Colonic mucosa (tissue), 4 donors: ENCODE results near the gene IFIH1. TPM values are rescaled to one million over a fixed set of nuclear protein-coding genes. Genes with fewer than 3 reads are reported as not detected.

Experiments used
- DNase-seq: peaks from one replicate; pipeline ENCODE4 v3.0.0-alpha.2; 2020
- H3K27ac ChIP-seq: fragments of 200-600 bp; one replicate; pipeline ENCODE4 v1.8.0; 2021
- H3K27me3 ChIP-seq: fragments of 200-600 bp; one replicate; pipeline ENCODE4 v1.8.0; 2021
- H3K36me3 ChIP-seq: fragments of 200-600 bp; one replicate; pipeline ENCODE4 v1.8.0; 2021
- H3K4me1 ChIP-seq: fragments of 200-600 bp; one replicate; pipeline ENCODE4 v1.8.0; 2021; ENCODE audit warnings: mild to moderate bottlenecking
- H3K4me3 ChIP-seq: fragments of 200-600 bp; one replicate; pipeline ENCODE4 v1.8.0; 2021
- H3K9ac ChIP-seq, 2 donors: one replicate each; pipeline ENCODE4 v1.7.0; 2013; ENCODE audit warnings: control low read depth in 2 of 2, low read depth in 2 of 2, low read length in 2 of 2
- H3K9me3 ChIP-seq: fragments of 200-600 bp; one replicate; pipeline ENCODE4 v1.8.0; 2021
- intact Hi-C: fragments of 100-400 bp; cut with DNase I; formaldehyde crosslinking; loops from one replicate; pipeline ENCODE4 v1.14.1; 2022
- total RNA-seq, 2 donors: library from RNA; stranded (reverse); fragmentation: NEBNext Ultra II Directional in 1 of 2; extraction: Animal tissue kit (Norgen Biotek cat#: 25700) in 1 of 2; gene quantifications; one replicate each; pipeline ENCODE4 v1.2.1, GENCODE V29; 2021
- TF ChIP-seq, protein P1 (sequence below): fragments of 200-600 bp; IDR thresholded peaks from one replicate; pipeline ENCODE4 v1.8.0; 2022; ENCODE audit warnings: antibody characterized with exemption, mild to moderate bottlenecking
- donor health status: healthy.
- donor health status: DM: no; HTN: no; CAD: no.
- donor health status: DM: no; HTN: no; CAD: no.

Gene IFIH1
- total RNA-seq, 2 donors from 2014 or later: 16.1 to 21.1 TPM

DNA sequence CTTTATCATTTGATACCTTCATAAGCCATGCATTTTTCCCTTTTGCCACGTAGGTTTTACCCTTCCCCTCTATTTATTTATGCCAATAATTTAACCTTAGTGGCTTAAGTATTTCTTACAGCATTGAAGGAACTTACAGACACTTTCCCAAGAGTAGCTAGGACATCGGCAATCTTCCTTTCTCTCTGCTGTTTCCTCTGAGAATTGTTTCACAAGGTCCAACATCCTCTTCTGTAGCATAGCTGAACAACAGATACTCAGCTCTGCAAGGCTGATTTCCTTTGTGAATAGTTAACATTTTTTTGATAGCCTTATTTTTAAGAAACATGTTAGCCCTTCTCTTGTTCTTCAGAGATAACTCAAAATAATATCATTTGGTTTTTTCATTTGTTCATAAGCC, 24.4 kb upstream of the IFIH1 start:
- intact Hi-C loops: no loop called here
- no peaks in the 10 kb centered on the region for H3K9me3 ChIP-seq
- H3K36me3 ChIP-seq: no peaks in the 10 kb centered on the region
- no peak for DNase-seq
- H3K4me1 ChIP-seq: peaks cover 4% of the 10 kb centered on the region
- no peaks in the 10 kb centered on the region for H3K27me3 ChIP-seq
- H3K4me3 ChIP-seq: no peak overlapping the region
- TF ChIP-seq, protein P1, sequence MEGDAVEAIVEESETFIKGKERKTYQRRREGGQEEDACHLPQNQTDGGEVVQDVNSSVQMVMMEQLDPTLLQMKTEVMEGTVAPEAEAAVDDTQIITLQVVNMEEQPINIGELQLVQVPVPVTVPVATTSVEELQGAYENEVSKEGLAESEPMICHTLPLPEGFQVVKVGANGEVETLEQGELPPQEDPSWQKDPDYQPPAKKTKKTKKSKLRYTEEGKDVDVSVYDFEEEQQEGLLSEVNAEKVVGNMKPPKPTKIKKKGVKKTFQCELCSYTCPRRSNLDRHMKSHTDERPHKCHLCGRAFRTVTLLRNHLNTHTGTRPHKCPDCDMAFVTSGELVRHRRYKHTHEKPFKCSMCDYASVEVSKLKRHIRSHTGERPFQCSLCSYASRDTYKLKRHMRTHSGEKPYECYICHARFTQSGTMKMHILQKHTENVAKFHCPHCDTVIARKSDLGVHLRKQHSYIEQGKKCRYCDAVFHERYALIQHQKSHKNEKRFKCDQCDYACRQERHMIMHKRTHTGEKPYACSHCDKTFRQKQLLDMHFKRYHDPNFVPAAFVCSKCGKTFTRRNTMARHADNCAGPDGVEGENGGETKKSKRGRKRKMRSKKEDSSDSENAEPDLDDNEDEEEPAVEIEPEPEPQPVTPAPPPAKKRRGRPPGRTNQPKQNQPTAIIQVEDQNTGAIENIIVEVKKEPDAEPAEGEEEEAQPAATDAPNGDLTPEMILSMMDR: no peak
- H3K27ac ChIP-seq: no peak overlapping the region
- no peak overlapping the region for H3K9ac ChIP-seq

DNA sequence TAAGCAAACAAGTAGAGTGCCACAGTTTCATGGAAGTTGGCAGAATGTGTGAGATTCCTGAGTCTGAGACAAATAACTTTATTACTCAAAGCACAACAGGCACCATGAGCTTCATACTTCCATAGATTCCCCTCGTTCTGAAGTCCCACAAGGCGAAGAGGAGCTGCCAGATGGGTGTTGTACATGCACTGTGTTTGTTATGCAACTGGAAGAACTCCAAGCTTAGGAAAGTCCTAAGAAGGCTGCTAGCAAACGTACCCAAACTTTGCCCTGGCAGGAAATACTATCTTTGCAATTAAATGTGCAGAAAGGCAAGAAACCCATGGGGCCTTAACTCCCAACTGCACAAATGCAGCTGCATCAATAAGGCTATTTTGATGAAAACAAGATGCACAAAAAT, 23.8 kb upstream of the IFIH1 start:
- no peak overlapping the region for H3K9ac ChIP-seq
- intact Hi-C loops: no loop called here
- no peaks in the 10 kb centered on the region for H3K27me3 ChIP-seq
- TF ChIP-seq, protein P1: no peak
- no peaks in the 10 kb centered on the region for H3K9me3 ChIP-seq
- no peaks in the 10 kb centered on the region for H3K36me3 ChIP-seq
- no peak for DNase-seq
- no peak overlapping the region for H3K4me3 ChIP-seq
- no peak overlapping the region for H3K27ac ChIP-seq
- H3K4me1 ChIP-seq: peaks cover 4% of the 10 kb centered on the region

DNA sequence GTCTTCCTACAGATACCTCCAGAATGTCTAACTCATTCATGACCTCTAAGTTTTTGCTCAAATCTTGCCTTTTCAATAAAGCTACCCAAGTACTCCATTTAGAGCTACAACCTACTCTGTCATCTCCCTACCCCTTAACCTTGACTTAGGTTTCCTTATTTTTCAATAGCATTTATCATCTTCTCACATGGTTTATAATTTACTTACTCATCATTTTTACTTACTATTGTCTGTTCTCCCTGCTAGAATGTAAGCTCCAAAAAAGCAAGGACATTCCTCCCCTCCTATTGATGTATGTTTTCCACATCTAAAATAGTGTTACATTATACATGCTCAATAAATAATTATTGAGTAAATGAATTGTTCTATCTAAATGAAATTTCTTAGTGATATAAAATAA, 22.3 kb upstream of the IFIH1 start:
- intact Hi-C loops: no loop called here
- no peaks in the 10 kb centered on the region for H3K27me3 ChIP-seq
- H3K4me1 ChIP-seq: peaks cover 4% of the 10 kb centered on the region
- H3K9me3 ChIP-seq: no peaks in the 10 kb centered on the region
- H3K9ac ChIP-seq: no peak overlapping the region
- TF ChIP-seq, protein P1: no peak
- H3K36me3 ChIP-seq: no peaks in the 10 kb centered on the region
- DNase-seq: no peak
- H3K27ac ChIP-seq: no peak overlapping the region
- H3K4me3 ChIP-seq: no peak overlapping the region

DNA sequence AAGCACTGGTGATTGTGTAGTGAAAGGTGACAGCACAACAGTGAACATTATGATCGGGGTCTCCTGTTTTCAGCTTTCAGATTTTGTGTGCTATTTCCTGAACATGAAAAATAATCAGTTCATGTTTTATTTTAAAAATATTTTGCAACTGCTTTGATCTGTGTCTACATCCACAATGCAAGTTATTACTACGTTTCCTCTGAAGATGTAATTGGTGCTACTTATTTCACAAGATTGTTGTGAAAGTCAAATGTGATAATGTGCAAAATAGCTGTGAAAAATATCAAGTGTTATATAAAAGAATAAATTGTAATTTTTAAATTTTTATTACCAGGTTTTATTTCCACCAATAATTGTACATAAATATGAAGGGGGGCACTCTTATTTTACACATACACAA, 19.4 kb upstream of the IFIH1 start:
- H3K27ac ChIP-seq: no peak overlapping the region
- no peaks in the 10 kb centered on the region for H3K9me3 ChIP-seq
- intact Hi-C loops: no loop called here
- H3K36me3 ChIP-seq: no peaks in the 10 kb centered on the region
- no peaks in the 10 kb centered on the region for H3K4me1 ChIP-seq
- H3K27me3 ChIP-seq: no peaks in the 10 kb centered on the region
- DNase-seq: no peak
- no peak overlapping the region for H3K4me3 ChIP-seq
- TF ChIP-seq, protein P1: no peak
- H3K9ac ChIP-seq: no peak overlapping the region

DNA sequence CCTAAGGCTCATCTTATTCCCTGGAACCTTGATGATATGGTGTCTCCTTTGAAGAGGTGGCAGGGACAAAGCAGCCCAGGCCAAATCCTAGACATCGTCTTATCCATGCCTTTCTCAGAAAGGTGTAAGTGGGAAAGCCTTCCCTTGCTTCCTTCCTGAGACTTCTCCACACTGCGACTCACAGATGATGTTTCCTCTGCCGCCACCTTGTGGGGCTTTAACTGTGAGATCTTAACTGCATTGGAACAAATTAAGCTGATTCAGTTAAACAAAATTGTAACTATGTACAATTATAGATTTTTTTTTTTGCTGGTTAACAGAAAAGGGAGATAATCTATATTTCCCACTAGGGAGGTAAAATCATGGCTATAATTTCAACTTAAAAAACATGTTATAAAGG, 15.5 kb upstream of the IFIH1 start:
- Histone ChIP-seq H3K36me3 (no peaks in the 10 kb centered on the region), H3K9ac (no peak overlapping the region), H3K9me3 (no peaks in the 10 kb centered on the region), H3K27me3 (no peaks in the 10 kb centered on the region), H3K27ac (no peak overlapping the region), H3K4me1 (no peaks in the 10 kb centered on the region), H3K4me3 (no peak overlapping the region)
- intact Hi-C loops: no loop called here
- peak; percentile 58 for DNase-seq
- TF ChIP-seq, protein P1: peak; percentile 29

DNA sequence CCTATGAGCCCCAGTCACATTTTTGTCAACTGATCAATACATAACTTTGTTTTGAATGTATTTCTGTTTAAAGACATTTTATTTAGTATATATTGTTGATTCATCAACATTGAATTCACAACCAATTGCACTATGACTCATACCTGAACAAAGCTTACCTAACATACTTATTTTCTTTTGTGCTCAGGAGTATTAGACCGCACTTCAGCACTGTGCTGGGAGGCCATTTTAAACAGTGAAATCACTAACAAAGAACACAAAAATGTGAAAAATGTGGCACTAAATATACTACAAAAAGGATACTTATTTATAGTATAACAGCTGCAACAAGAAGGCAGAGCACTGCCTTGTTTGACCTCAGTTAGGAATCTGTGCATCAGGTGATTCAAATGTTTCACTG, 12.4 kb upstream of the IFIH1 start:
- TF ChIP-seq, protein P1: no peak
- Histone ChIP-seq H3K4me1 (no peaks in the 10 kb centered on the region), H3K9ac (no peak overlapping the region), H3K27me3 (no peaks in the 10 kb centered on the region), H3K27ac (no peak overlapping the region), H3K36me3 (no peaks in the 10 kb centered on the region), H3K4me3 (no peak overlapping the region), H3K9me3 (no peaks in the 10 kb centered on the region)
- intact Hi-C loops: no loop called here
- DNase-seq: no peak
